Nephron progenitor cell (in vitro differentiated cells): ENCODE measurements around the gene DBH.

Source experiments
- DNase-seq: peaks from one replicate; pipeline ENCODE4 v3.0.0; 2021
- H3K27ac Mint-ChIP-seq: 2 replicates; pipeline ENCODE4 v1.8.0; 2021; ENCODE audit warnings: mild to moderate bottlenecking, moderate library complexity, mixed read lengths
- H3K27me3 Mint-ChIP-seq: 2 replicates; pipeline ENCODE4 v1.8.0; 2021; ENCODE audit warnings: mild to moderate bottlenecking, low read depth, mixed read lengths; ENCODE audit not compliant: poor library complexity
- H3K36me3 Mint-ChIP-seq: 2 replicates; pipeline ENCODE4 v1.8.0; 2021; ENCODE audit warnings: low read depth, mixed read lengths
- H3K4me1 Mint-ChIP-seq: 2 replicates; pipeline ENCODE4 v1.8.0; 2021; ENCODE audit warnings: mixed read lengths
- H3K4me3 Mint-ChIP-seq: 2 replicates; pipeline ENCODE4 v1.8.0; 2021; ENCODE audit warnings: mild to moderate bottlenecking, moderate library complexity, mixed read lengths
- H3K9me3 Mint-ChIP-seq: 2 replicates; pipeline ENCODE4 v1.8.0; 2021; ENCODE audit warnings: mild to moderate bottlenecking, moderate library complexity, mixed read lengths
- CTCF ChIP-seq: fragments of 200-600 bp; sonication (generic); IDR thresholded peaks from 2 replicates; pipeline ENCODE4 v1.5.0; 2021; ENCODE audit warnings: antibody characterized with exemption

The DBH gene

GRCh38 chr9:133640160-133640559 lies 4.0 kb downstream of the DBH start:
- no peak for TF ChIP-seq CTCF
- H3K36me3 Mint-ChIP-seq: no peaks in the 10 kb centered on the region
- no peak overlapping the region for H3K27ac Mint-ChIP-seq
- H3K4me3 Mint-ChIP-seq: no peak overlapping the region
- peaks cover 38% of the 10 kb centered on the region for H3K4me1 Mint-ChIP-seq
- peaks cover 14% of the 10 kb centered on the region for H3K27me3 Mint-ChIP-seq
- no peak for DNase-seq
- H3K9me3 Mint-ChIP-seq: no peaks in the 10 kb centered on the region

GRCh38 chr9:133640580-133641395 lies 4.6 kb downstream of the DBH start:
- DNase-seq: no peak
- peaks cover 14% of the 10 kb centered on the region for H3K27me3 Mint-ChIP-seq
- H3K36me3 Mint-ChIP-seq: no peaks in the 10 kb centered on the region
- H3K4me1 Mint-ChIP-seq: peaks cover 32% of the 10 kb centered on the region
- no peaks in the 10 kb centered on the region for H3K9me3 Mint-ChIP-seq
- H3K4me3 Mint-ChIP-seq: no peak overlapping the region
- no peak for TF ChIP-seq CTCF
- H3K27ac Mint-ChIP-seq: no peak overlapping the region

GRCh38 chr9:133641396-133641655 lies 5.2 kb downstream of the DBH start:
- Mint-ChIP-seq H3K36me3 (no peaks in the 10 kb centered on the region), H3K4me1 (peaks cover 31% of the 10 kb centered on the region), H3K9me3 (no peaks in the 10 kb centered on the region), H3K4me3 (no peak overlapping the region), H3K27me3 (peaks cover 17% of the 10 kb centered on the region), H3K27ac (no peak overlapping the region)
- no peak for DNase-seq
- TF ChIP-seq CTCF: no peak

- Mint-ChIP-seq H3K4me3 (no peak overlapping the region), H3K27me3 (peaks cover 11% of the 10 kb centered on the region), H3K9me3 (no peaks in the 10 kb centered on the region), H3K36me3 (no peaks in the 10 kb centered on the region), H3K27ac (no peak overlapping the region), H3K4me1 (peaks cover 28% of the 10 kb centered on the region)
- no peak for TF ChIP-seq CTCF
- no peak for DNase-seq
Measured at GRCh38 chr9:133641861-133642595, 5.9 kb downstream of the DBH start.

GRCh38 chr9:133642708-133643361 lies 6.7 kb downstream of the DBH start:
- Mint-ChIP-seq H3K4me1 (peaks cover 28% of the 10 kb centered on the region), H3K27me3 (peaks cover 8% of the 10 kb centered on the region), H3K9me3 (no peaks in the 10 kb centered on the region), H3K36me3 (no peaks in the 10 kb centered on the region), H3K27ac (no peak overlapping the region), H3K4me3 (no peak overlapping the region)
- TF ChIP-seq CTCF: no peak
- no peak for DNase-seq
